OCI-LY3 (cell line): Measurements from ENCODE around the gene TM9SF2.

Experiments used
- H2AFZ ChIP-seq: fragments of 200-600, 300-600 bp; shearing (Covaris generic); 2 replicates; pipeline ENCODE4 v1.6.0; 2014; ENCODE audit warnings: antibody characterized with exemption, low read depth, low read length
- H3K27ac ChIP-seq: fragments of 200-600, 300-600 bp; sonication (generic); 2 replicates; pipeline ENCODE4 v1.5.1; 2014; ENCODE audit warnings: mild to moderate bottlenecking, low read length, moderate library complexity, mixed read lengths
- H3K27me3 ChIP-seq: fragments of 200-600, 300-600 bp; sonication (generic); 2 replicates; pipeline ENCODE4 v1.6.1; 2014; ENCODE audit warnings: low read depth, low read length, mixed read lengths
- H3K36me3 ChIP-seq: fragments of 200-600, 300-600 bp; sonication (generic); replicated peaks from 2 replicates; pipeline ENCODE3; 2014; ENCODE audit warnings: low read depth, low read length, mixed read lengths
- H3K4me1 ChIP-seq: fragments of 300-600, 200-600 bp; sonication (generic); 2 replicates; pipeline ENCODE4 v1.6.1; 2014; ENCODE audit warnings: low read length, mixed read lengths
- H3K4me2 ChIP-seq: fragments of 200-600, 300-600 bp; sonication (generic); 2 replicates; pipeline ENCODE4 v1.6.1; 2014; ENCODE audit warnings: low read length, mixed read lengths
- H3K4me3 ChIP-seq: fragments of 300-600, 200-600 bp; sonication (generic); 2 replicates; pipeline ENCODE4 v1.5.1; 2014; ENCODE audit warnings: antibody characterized with exemption, mild to moderate bottlenecking, low read length, moderate library complexity
- H3K79me2 ChIP-seq: fragments of 300-600, 200-600 bp; shearing (Covaris generic); 2 replicates; pipeline ENCODE4 v1.6.1; 2014; ENCODE audit warnings: mild to moderate bottlenecking, low read length, mixed read lengths
- H3K9ac ChIP-seq: fragments of 300-600, 200-600 bp; shearing (Covaris generic); 2 replicates; pipeline ENCODE4 v1.6.0; 2014; ENCODE audit warnings: mild to moderate bottlenecking, low read length, moderate library complexity
- H3K9me3 ChIP-seq: fragments of 200-600, 300-600 bp; shearing (Covaris generic); 2 replicates; pipeline ENCODE4 v1.6.1; 2014; ENCODE audit warnings: low read length, mixed read lengths; ENCODE audit not compliant: insufficient read depth
- H4K20me1 ChIP-seq: fragments of 200-600, 300-600 bp; sonication (generic); 2 replicates; pipeline ENCODE4 v1.6.1; 2016; ENCODE audit warnings: low read length, mixed read lengths; ENCODE audit not compliant: insufficient read depth
- CTCF ChIP-seq: fragments of 200-600, 300-600 bp; sonication (generic); IDR thresholded peaks from 2 replicates; pipeline ENCODE4 v1.5.1; 2014; ENCODE audit warnings: antibody characterized with exemption, low read length, low read depth
- EZH2phosphoT487 ChIP-seq: fragments of 200-600 bp; shearing (Covaris generic); IDR thresholded peaks from 2 replicates; pipeline ENCODE4 v1.6.1; 2018; ENCODE audit warnings: antibody characterized with exemption, mixed run types, low read depth

TM9SF2 gene

DNA sequence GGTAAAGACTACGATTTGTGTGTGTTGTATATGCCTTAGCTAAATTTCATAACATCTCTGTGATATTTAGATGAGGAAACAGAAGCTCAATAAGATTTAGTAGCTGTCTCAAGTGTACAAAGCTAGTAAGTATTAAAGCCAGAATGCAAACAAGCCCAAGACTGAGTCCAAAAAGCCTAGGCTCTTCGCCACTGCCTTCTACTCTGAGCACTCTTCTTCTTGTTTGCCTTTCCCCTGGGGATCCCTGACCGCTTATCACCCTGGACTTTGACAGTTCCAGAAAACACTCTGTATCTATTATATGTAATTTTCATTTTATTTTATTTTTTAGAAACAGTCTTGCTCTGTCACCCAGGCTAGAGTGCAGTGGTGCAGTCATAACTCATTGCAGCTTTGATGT lies 5.8 kb downstream of the TM9SF2 start:
- peaks cover 29% of the 10 kb centered on the region for H3K36me3 ChIP-seq
- no peaks in the 10 kb centered on the region for H3K27me3 ChIP-seq
- TF ChIP-seq CTCF (no peak), EZH2phosphoT487 (no peak)
- peaks cover 7% of the 10 kb centered on the region; the same call in 1 of the 2 replicates for H3K9me3 ChIP-seq
- peaks cover 59% of the 10 kb centered on the region for H3K4me1 ChIP-seq
- peak overlapping the region; percentile 60 for H3K27ac ChIP-seq
- H3K79me2 ChIP-seq, result peaks cover 100% of the 10 kb centered on the region
- peak overlapping the region; percentile 40 for H3K9ac ChIP-seq
- no peak overlapping the region for H2AFZ ChIP-seq
- peak overlapping the region; percentile 57 for H3K4me3 ChIP-seq
- H3K4me2 ChIP-seq, result peak overlapping the region; percentile 71
- peaks cover 48% of the 10 kb centered on the region for H4K20me1 ChIP-seq

- Histone ChIP-seq H3K27me3 (no peaks in the 10 kb centered on the region), H3K79me2 (peaks cover 100% of the 10 kb centered on the region), H3K27ac (no peak overlapping the region), H3K4me2 (peak overlapping the region; percentile 31), H3K4me1 (peaks cover 56% of the 10 kb centered on the region), H4K20me1 (peaks cover 53% of the 10 kb centered on the region), H3K36me3 (peaks cover 29% of the 10 kb centered on the region), H3K9ac (0 out of 2 replicates have a peak overlapping the region, but pooled peaks have one; percentile 1), H2AFZ (no peak overlapping the region), H3K4me3 (no peak overlapping the region), H3K9me3 (peaks cover 7% of the 10 kb centered on the region; the same call in 1 of the 2 replicates)
- no peak for TF ChIP-seq CTCF
- TF ChIP-seq EZH2phosphoT487, result no peak
Observed at GRCh38 chr13:99507551-99507950, 6.3 kb downstream of the TM9SF2 start.

DNA sequence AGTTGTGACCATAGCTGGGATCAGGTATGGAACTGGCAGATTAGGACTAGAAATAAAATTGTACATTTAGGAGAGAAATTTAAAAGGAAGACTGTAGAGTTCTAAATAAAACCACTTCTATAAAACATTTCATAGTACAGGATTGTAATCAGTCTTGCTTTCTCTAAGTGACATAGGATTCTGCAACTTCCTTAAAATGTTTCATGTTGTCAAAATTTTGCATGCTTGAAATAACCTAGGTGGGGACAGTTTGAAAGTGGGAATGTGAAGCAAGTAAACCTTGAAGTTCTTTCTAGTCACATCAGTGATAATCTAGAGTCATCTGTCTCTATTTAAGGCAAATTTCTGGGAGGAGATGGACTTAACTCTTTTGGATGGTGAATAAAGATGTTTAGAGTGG lies 6.7 kb downstream of the TM9SF2 start:
- Histone ChIP-seq H3K9ac (0 out of 2 replicates have a peak overlapping the region, but pooled peaks have one; percentile 1), H2AFZ (no peak overlapping the region), H3K4me2 (peak overlapping the region; percentile 31), H3K9me3 (peaks cover 7% of the 10 kb centered on the region; the same call in 1 of the 2 replicates), H3K4me3 (no peak overlapping the region), H4K20me1 (peaks cover 57% of the 10 kb centered on the region), H3K4me1 (peaks cover 52% of the 10 kb centered on the region), H3K27me3 (no peaks in the 10 kb centered on the region), H3K36me3 (peaks cover 29% of the 10 kb centered on the region), H3K27ac (no peak overlapping the region), H3K79me2 (peaks cover 100% of the 10 kb centered on the region)
- TF ChIP-seq EZH2phosphoT487, result no peak
- no peak for TF ChIP-seq CTCF

DNA sequence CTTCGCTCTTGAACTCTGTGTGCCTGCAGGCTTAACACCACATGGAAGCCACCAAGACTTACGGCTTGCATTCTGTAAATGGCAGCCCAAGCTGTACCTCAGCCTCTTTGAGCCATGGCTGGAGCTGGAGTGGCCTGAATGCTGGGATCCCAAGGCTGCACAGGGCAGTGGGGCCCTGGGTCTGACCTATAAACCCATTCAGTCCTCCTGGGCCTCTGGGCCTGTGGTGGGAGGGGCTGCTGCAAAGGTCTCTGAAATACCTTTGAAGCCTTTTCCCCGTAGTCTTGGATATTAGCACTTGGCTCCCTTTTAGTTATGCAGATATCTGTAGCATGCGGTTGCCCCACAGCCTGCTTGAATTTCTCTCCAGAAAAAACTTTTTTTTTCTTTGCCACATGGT lies 8.2 kb downstream of the TM9SF2 start:
- Histone ChIP-seq H4K20me1 (peaks cover 72% of the 10 kb centered on the region), H3K4me3 (no peak overlapping the region), H3K79me2 (peaks cover 100% of the 10 kb centered on the region)

More for the DNA sequence above, 8.2 kb downstream of the TM9SF2 start:
- TF ChIP-seq EZH2phosphoT487, result no peak
- TF ChIP-seq CTCF, result no peak
- H3K27ac ChIP-seq, result no peak overlapping the region
- no peaks in the 10 kb centered on the region for H3K27me3 ChIP-seq
- H3K9ac ChIP-seq, result no peak overlapping the region
- H3K9me3 ChIP-seq, result peaks cover 7% of the 10 kb centered on the region; the same call in 1 of the 2 replicates
- H3K36me3 ChIP-seq, result peaks cover 32% of the 10 kb centered on the region
- H3K4me2 ChIP-seq, result no peak overlapping the region
- no peak overlapping the region for H2AFZ ChIP-seq
- peaks cover 41% of the 10 kb centered on the region for H3K4me1 ChIP-seq
